Esophagus squamous epithelium (tissue), 5 donors: Measurements from ENCODE around the gene RBMS3. TPM values are rescaled to one million over a fixed set of nuclear protein-coding genes. Genes with fewer than 3 reads are reported as not detected.
"Not testable (repeated sequence)": the region's sequence is repeated elsewhere in the genome, so short reads cannot be mapped to it uniquely, and the experiment has no call there.

Source experiments
- DNase-seq: peaks from one replicate; lab custom pipeline; 2025; lab: John Stamatoyannopoulos, UW
- H3K27ac ChIP-seq, 4 donors: fragments of 200-600 bp; sonication (generic); one replicate each; pipeline ENCODE4 v1.5.1; 2016 to 2019; ENCODE audit warnings: mild to moderate bottlenecking in 1 of 4
- H3K27me3 ChIP-seq, 4 donors: fragments of 200-600 bp; sonication (generic); 1 replicate in 3 of 4; 2 replicates in 1 of 4; pipeline versions ENCODE4 v1.5.1 to v1.6.0; 2017 to 2021; ENCODE audit warnings: antibody characterized with exemption in 1 of 4
- H3K36me3 ChIP-seq, 3 donors: fragments of 200-600 bp; sonication (generic); one replicate each; pipeline ENCODE4 v1.5.1; 2016 to 2019
- H3K4me1 ChIP-seq, 3 donors: fragments of 200-600 bp; sonication (generic); one replicate each; pipeline ENCODE4 v1.5.1; 2017 to 2019
- H3K4me3 ChIP-seq, 4 donors: fragments of 200-600 bp; sonication (generic); 1 replicate in 3 of 4; 2 replicates in 1 of 4; pipeline ENCODE4 v1.5.1; 2016 to 2019; ENCODE audit warnings: mild to moderate bottlenecking in 2 of 4, moderate library complexity in 1 of 4
- H3K9me3 ChIP-seq, 3 donors: fragments of 200-600 bp; sonication (generic); one replicate each; pipeline ENCODE4 v1.5.1; 2016 to 2019
- POLR2A ChIP-seq, 4 donors: fragments of 450-650 bp; IDR thresholded peaks; one replicate each; pipeline ENCODE4 v1.6.1; 2017; ENCODE audit warnings: antibody characterized with exemption in 4 of 4, mild to moderate bottlenecking in 4 of 4, moderate library complexity in 3 of 4
- WGBS, 2 donors: methylation state at CpG; one replicate each; pipeline ENCODE4 v1.1.5; 2018; 5-methylcytosine and 5-hydroxymethylcytosine counted together
- intact Hi-C: fragments of 100-400 bp; cut with DNase I; formaldehyde crosslinking; loops from one replicate; pipeline ENCODE4 v1.15.0; 2022
- total RNA-seq, 4 donors: library from RNA; depleted of rRNA; stranded (reverse); fragments of >200 nt; gene quantifications; one replicate each; pipeline ENCODE4 v1.1.0, GENCODE V29; 2016
- TF ChIP-seq, protein P1 (sequence below), 6 experiments: fragments of 450-650 bp in 4 of 6; fragments of 200-600 bp in 2 of 6; sonication (generic) in 2 of 6; IDR thresholded peaks; one replicate each; pipeline ENCODE4 v1.5.1; 2016 to 2019; ENCODE audit warnings: antibody characterized with exemption in 6 of 6, mild to moderate bottlenecking in 4 of 6, moderate library complexity in 4 of 6
- donor health status: DM: yes; HTN: yes; CAD: no.

The RBMS3 gene
- total RNA-seq, 4 donors from 2014 or later, result 0.57 to 35.7 (median 6.1) TPM

DNA sequence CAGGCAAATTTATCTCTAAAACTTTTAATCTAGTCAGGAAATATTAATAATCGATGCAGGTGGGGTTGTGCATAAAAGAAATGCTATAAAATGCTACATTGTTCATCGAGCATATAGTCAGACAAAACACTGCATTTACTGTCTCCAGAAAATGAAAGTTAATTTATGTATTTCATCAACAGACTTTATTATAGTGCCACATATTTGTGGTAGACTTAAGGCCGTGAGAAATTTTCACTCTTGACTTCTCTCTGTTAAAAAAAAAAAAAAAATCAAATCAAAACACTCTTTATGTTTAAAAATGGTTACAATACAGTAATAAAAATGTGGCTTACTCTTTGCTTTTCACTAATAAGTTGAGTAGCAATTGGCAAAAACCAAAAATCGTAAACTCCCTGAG is 67.4 kb downstream of the RBMS3 start:
- 64 to 73% methylated on average over 4 of the region's 4 CpGs for WGBS, 2 donors
- Histone ChIP-seq H3K9me3 (no peaks in the 10 kb centered on the region), H3K36me3 (no peaks in the 10 kb centered on the region)

DNA sequence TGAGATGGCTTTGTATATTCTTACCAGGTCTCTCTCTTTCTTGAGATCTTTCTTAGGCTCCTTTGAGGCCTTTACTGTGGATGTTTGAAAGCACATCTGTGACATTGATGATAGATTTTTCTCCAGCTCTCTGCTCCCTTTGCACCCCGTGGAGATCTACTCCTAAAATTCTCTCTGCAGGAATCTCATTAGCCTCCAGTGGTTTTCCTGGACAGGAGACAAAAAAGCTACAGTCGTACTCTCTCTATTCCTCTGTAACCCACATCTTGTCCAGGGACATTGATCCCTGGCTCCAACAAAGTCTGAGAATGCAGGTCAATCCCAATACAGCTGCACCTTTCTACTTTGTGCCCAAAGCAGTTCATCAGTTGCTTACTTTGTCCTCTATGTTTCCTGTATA is 68.2 kb downstream of the RBMS3 start:
- no peak overlapping the region for H3K27ac ChIP-seq
- intact Hi-C loops, result no loop called here

More for the DNA sequence above, 67.4 kb downstream of the RBMS3 start:
- H3K27ac ChIP-seq, result no peak overlapping the region
- no peaks in the 10 kb centered on the region for H3K4me1 ChIP-seq
- intact Hi-C loops, result no loop called here
- no peak for DNase-seq
- H3K4me3 ChIP-seq, result no peak overlapping the region
- TF ChIP-seq, protein P1, sequence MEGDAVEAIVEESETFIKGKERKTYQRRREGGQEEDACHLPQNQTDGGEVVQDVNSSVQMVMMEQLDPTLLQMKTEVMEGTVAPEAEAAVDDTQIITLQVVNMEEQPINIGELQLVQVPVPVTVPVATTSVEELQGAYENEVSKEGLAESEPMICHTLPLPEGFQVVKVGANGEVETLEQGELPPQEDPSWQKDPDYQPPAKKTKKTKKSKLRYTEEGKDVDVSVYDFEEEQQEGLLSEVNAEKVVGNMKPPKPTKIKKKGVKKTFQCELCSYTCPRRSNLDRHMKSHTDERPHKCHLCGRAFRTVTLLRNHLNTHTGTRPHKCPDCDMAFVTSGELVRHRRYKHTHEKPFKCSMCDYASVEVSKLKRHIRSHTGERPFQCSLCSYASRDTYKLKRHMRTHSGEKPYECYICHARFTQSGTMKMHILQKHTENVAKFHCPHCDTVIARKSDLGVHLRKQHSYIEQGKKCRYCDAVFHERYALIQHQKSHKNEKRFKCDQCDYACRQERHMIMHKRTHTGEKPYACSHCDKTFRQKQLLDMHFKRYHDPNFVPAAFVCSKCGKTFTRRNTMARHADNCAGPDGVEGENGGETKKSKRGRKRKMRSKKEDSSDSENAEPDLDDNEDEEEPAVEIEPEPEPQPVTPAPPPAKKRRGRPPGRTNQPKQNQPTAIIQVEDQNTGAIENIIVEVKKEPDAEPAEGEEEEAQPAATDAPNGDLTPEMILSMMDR (IDR thresholded peaks at IDR 0.05), result no peak
- TF ChIP-seq POLR2A (IDR thresholded peaks at IDR 0.05), result no peak
- no peaks in the 10 kb centered on the region for H3K27me3 ChIP-seq

DNA sequence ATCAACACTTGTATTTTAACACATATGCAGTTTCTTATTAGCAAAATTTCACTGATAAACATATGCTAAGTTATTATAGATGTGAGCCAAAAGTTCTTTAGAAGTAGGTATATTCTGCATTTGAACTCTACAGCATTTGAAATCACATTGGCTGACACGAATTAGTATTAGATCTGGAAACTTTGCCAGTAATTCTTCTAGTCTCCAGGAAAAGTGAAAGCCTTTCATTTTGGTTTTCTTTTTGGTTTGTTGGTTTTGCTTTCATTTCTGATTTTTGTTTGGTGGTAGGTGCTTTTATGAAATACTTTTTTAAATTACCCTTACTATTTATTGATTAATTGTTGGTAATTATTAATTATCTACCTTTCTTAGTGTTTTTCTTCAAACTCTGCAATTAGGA is 72.9 kb downstream of the RBMS3 start:
- no peak overlapping the region for H3K4me3 ChIP-seq
- H3K9me3 ChIP-seq, result no peaks in the 10 kb centered on the region
- no peak overlapping the region for H3K27ac ChIP-seq

More for the DNA sequence above, 68.2 kb downstream of the RBMS3 start:
- DNase-seq, result no peak
- no peaks in the 10 kb centered on the region for H3K9me3 ChIP-seq
- no peaks in the 10 kb centered on the region for H3K27me3 ChIP-seq
- H3K4me1 ChIP-seq, result no peaks in the 10 kb centered on the region
- TF ChIP-seq, protein P1 (IDR thresholded peaks at IDR 0.05), result no peak
- no peak for TF ChIP-seq POLR2A (IDR thresholded peaks at IDR 0.05)
- WGBS, 2 donors, result 68 to 76% methylated on average over 2 of the region's 2 CpGs
- H3K36me3 ChIP-seq, result no peaks in the 10 kb centered on the region
- no peak overlapping the region for H3K4me3 ChIP-seq

GRCh38 chr3:29354894-29355293 is 74.0 kb downstream of the RBMS3 start:
- TF ChIP-seq, protein P1 (IDR thresholded peaks at IDR 0.05), result no peak
- TF ChIP-seq POLR2A (IDR thresholded peaks at IDR 0.05), result no peak
- H3K4me1 ChIP-seq, result no peaks in the 10 kb centered on the region
- intact Hi-C loops, result no loop called here
- no peaks in the 10 kb centered on the region for H3K36me3 ChIP-seq
- no peak overlapping the region for H3K4me3 ChIP-seq
- H3K27ac ChIP-seq, result no peak overlapping the region
- H3K9me3 ChIP-seq, result no peaks in the 10 kb centered on the region
- no peak for DNase-seq
- H3K27me3 ChIP-seq, result no peaks in the 10 kb centered on the region

More for the DNA sequence above, 72.9 kb downstream of the RBMS3 start:
- Histone ChIP-seq H3K27me3 (no peaks in the 10 kb centered on the region), H3K4me1 (no peaks in the 10 kb centered on the region), H3K36me3 (no peaks in the 10 kb centered on the region)
- 3 to 9% methylated on average over 1 of the region's 1 CpG for WGBS, 2 donors
- DNase-seq, result no peak
- TF ChIP-seq, protein P1 (IDR thresholded peaks at IDR 0.05), result no peak
- no peak for TF ChIP-seq POLR2A (IDR thresholded peaks at IDR 0.05)
- intact Hi-C loops, result no loop called here

DNA sequence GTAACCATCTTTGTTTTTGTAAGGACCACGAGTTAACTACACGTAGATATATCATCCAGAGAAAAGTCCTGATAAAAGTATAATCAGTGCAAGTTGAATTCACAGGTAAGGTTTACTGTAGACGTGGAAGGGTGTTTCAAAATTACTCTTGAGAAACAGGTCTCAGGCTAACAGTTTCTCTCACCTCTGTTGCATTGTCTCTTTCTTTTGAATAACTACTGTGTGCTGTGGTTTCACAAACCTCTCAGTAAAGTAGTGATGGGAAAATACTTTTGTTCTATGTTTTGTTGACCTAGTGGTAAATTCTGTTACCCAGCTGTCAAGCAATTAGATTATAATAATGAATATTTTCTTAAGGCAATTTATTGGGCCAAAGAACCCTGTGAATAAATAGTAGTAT is 75.2 kb downstream of the RBMS3 start:
- H3K36me3 ChIP-seq, result no peaks in the 10 kb centered on the region
- TF ChIP-seq, protein P1 (IDR thresholded peaks at IDR 0.05), result no peak
- no peak for TF ChIP-seq POLR2A (IDR thresholded peaks at IDR 0.05)
- no peak overlapping the region for H3K4me3 ChIP-seq
- no peaks in the 10 kb centered on the region for H3K27me3 ChIP-seq
- H3K9me3 ChIP-seq, result no peaks in the 10 kb centered on the region
- no peak for DNase-seq
- WGBS, 2 donors, result 85 to 90% methylated on average over 3 of the region's 3 CpGs
- no peak overlapping the region for H3K27ac ChIP-seq
- intact Hi-C loops, result no loop called here
- no peaks in the 10 kb centered on the region for H3K4me1 ChIP-seq

GRCh38 chr3:29360289-29360688 is 79.4 kb downstream of the RBMS3 start:
- H3K27ac ChIP-seq, intact Hi-C loops, H3K36me3 ChIP-seq, H3K9me3 ChIP-seq, H3K4me3 ChIP-seq, H3K4me1 ChIP-seq, H3K27me3 ChIP-seq, DNase-seq: not testable (repeated sequence)
- WGBS, 2 donors, result 73 to 85% methylated on average over 1 to 2 of the region's 2 CpGs
